H1 (cell line): ENCODE measurements around the gene AGPS.
"Not testable (repeated sequence)": the region's sequence is repeated elsewhere in the genome, so short reads cannot be mapped to it uniquely, and the experiment has no call there.

ENCODE experiments used
- CTCF ChIP-seq, 3 experiments: IDR thresholded peaks; 1 replicate in 2 of 3; 2 replicates in 1 of 3; pipeline versions ENCODE4 v1.5.1 to v1.6.1; 2011; ENCODE audit warnings: low read length in 3 of 3, mild to moderate bottlenecking in 3 of 3, inconsistent platforms in 2 of 3, low read depth in 1 of 3, moderate library complexity in 1 of 3; ENCODE audit not compliant: insufficient read depth in 1 of 3; ENCODE audit errors: control extremely low read depth in 1 of 3
- POLR2AphosphoS5 ChIP-seq: IDR thresholded peaks from 2 replicates; pipeline ENCODE4 v1.6.1; 2011; ENCODE audit warnings: low read depth, low read length
- ZNF274 ChIP-seq: IDR thresholded peaks from 2 replicates; pipeline ENCODE4 v1.7.0; 2012; ENCODE audit warnings: low read length, borderline replicate concordance; ENCODE audit errors: extremely low read depth

- not testable (repeated sequence) for TF ChIP-seq CTCF (IDR thresholded peaks at IDR 0.05; ENCODE audit: control extremely low read depth in 1 of 3, insufficient read depth in 1 of 3, low read depth in 1 of 3, low read length in 3 of 3); POLR2AphosphoS5; ZNF274
Observed at GRCh38 chr2:177424620-177425019, 32.0 kb downstream of the AGPS start.
